Measurements from ENCODE around the gene MDGA2.

Gene MDGA2

GRCh38 chr14:47606566-47606965, 68.8 kb downstream of the MDGA2 start:
- no peak for DNase-seq

GRCh38 chr14:47596860-47597259, 78.5 kb downstream of the MDGA2 start:
- DNase-seq = no peak

GRCh38 chr14:47596232-47596631, 79.2 kb downstream of the MDGA2 start:
- no peak for DNase-seq

GRCh38 chr14:47595552-47595951, 79.9 kb downstream of the MDGA2 start:
- DNase-seq = no peak

- no peak for DNase-seq
Observed at GRCh38 chr14:47590767-47591495, 84.5 kb downstream of the MDGA2 start.

GRCh38 chr14:47585447-47585846, 90.0 kb downstream of the MDGA2 start:
- no peak for DNase-seq

- no peak for DNase-seq
Observed at GRCh38 chr14:47567273-47567672, 108.1 kb downstream of the MDGA2 start.

GRCh38 chr14:47557894-47558293, 117.5 kb downstream of the MDGA2 start:
- no peak for DNase-seq

GRCh38 chr14:47555333-47555732, 120.1 kb downstream of the MDGA2 start:
- no peak for DNase-seq

- no peak for DNase-seq
Observed at GRCh38 chr14:47549886-47550285, 125.5 kb downstream of the MDGA2 start.

GRCh38 chr14:47543459-47543858, 131.9 kb downstream of the MDGA2 start:
- no peak for DNase-seq

- DNase-seq = no peak
Observed at GRCh38 chr14:47541662-47542061, 133.7 kb downstream of the MDGA2 start.

GRCh38 chr14:47539031-47539461, 136.4 kb downstream of the MDGA2 start:
- no peak for DNase-seq

GRCh38 chr14:47536341-47536740, 139.1 kb downstream of the MDGA2 start:
- no peak for DNase-seq

GRCh38 chr14:47526591-47527244, 148.7 kb downstream of the MDGA2 start:
- DNase-seq = no peak

GRCh38 chr14:47524524-47524923, 150.9 kb downstream of the MDGA2 start:
- DNase-seq = no peak

GRCh38 chr14:47520382-47520781, 155.0 kb downstream of the MDGA2 start:
- DNase-seq = no peak

GRCh38 chr14:47511829-47512228, 163.6 kb downstream of the MDGA2 start:
- DNase-seq = no peak

- DNase-seq = no peak
Observed at GRCh38 chr14:47509957-47510356, 165.4 kb downstream of the MDGA2 start.

- no peak for DNase-seq
Observed at GRCh38 chr14:47507861-47508260, 167.5 kb downstream of the MDGA2 start.

GRCh38 chr14:47500369-47500768, 175.0 kb downstream of the MDGA2 start:
- DNase-seq = no peak

GRCh38 chr14:47490766-47491165, 184.6 kb downstream of the MDGA2 start:
- no peak for DNase-seq

GRCh38 chr14:47490353-47490752, 185.1 kb downstream of the MDGA2 start:
- DNase-seq = no peak

GRCh38 chr14:47485421-47485820, 190.0 kb downstream of the MDGA2 start:
- no peak for DNase-seq

- no peak for DNase-seq
Observed at GRCh38 chr14:47483449-47483848, 192.0 kb downstream of the MDGA2 start.

Data from NCI-H774 (cell line).